Transverse colon (tissue), 3 donors: ENCODE data around the gene ZNF414.
A peak's percentile ranks its signal among the peaks of the same experiment; 100 is the strongest.

Experiments used
- CTCF ChIP-seq, 5 experiments: fragments of 200-600 bp in 3 of 5; fragments of 450-650 bp in 2 of 5; sonication (generic) in 3 of 5; IDR thresholded peaks; 1 replicate in 2 of 5; 2 replicates in 3 of 5; pipeline ENCODE4 v1.5.1; 2016 to 2017; ENCODE audit warnings: antibody characterized with exemption in 5 of 5, inconsistent platforms in 3 of 5, mild to moderate bottlenecking in 2 of 5, moderate library complexity in 1 of 5
- POLR2A ChIP-seq: fragments of 450-650 bp; IDR thresholded peaks from one replicate; pipeline ENCODE4 v1.6.1; 2016; ENCODE audit warnings: antibody characterized with exemption, mild to moderate bottlenecking, moderate library complexity

DNA sequence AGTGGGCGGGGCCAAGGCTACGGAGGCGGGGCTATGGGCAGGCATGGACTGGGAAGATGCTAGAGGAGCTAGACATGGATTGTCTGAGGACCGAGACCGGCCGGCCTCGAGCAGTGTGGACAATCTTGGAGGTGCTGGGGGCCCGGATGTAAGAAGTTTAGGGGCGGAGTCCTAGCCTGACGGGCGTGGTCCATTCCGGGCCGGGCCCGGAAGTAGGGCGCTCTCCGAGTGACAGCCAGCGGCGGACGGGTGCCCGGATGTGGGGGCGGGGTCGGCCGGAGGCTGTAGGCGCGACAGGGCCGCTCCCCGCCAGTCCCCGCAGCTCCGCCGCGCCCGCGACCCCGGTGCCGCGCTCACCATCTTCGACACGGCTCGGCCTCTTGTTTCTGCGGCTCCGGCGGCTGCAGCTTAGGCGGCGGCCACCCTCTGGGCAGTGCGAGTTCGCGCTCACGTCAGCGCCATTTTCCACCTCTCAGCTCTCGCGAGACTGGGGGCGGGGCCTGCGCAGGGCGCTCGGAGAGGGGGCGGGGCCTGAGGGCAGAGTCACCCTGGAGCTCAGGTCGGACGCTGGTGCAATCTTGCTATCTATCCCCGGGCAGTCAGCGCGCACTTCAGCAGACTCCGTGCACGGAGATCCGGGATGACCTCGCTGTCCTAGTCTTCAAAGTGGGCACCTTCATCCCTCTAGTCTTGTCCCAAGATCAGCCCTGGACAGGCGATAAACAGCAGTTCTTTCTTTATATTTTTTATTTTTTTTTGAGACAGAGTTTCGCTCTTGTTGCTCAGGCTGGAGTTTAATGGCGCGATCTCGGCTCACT lies at the start of gene ZNF414:
- TF ChIP-seq CTCF (IDR thresholded peaks at IDR 0.05), result no peak
- peak; percentile 95 for TF ChIP-seq POLR2A
